ENCODE measurements around the gene ZNF205. TPM values are rescaled to one million over a fixed set of nuclear protein-coding genes. Genes with fewer than 3 reads are reported as not detected.

Gene ZNF205
- total and polyA plus RNA-seq, 9 of the 15 experiments (the other 6 are each of a cell fraction or from before 2014, with no cell fraction given): 2.4 to 11.8 (median 5.1) TPM; not detected in 2

DNA sequence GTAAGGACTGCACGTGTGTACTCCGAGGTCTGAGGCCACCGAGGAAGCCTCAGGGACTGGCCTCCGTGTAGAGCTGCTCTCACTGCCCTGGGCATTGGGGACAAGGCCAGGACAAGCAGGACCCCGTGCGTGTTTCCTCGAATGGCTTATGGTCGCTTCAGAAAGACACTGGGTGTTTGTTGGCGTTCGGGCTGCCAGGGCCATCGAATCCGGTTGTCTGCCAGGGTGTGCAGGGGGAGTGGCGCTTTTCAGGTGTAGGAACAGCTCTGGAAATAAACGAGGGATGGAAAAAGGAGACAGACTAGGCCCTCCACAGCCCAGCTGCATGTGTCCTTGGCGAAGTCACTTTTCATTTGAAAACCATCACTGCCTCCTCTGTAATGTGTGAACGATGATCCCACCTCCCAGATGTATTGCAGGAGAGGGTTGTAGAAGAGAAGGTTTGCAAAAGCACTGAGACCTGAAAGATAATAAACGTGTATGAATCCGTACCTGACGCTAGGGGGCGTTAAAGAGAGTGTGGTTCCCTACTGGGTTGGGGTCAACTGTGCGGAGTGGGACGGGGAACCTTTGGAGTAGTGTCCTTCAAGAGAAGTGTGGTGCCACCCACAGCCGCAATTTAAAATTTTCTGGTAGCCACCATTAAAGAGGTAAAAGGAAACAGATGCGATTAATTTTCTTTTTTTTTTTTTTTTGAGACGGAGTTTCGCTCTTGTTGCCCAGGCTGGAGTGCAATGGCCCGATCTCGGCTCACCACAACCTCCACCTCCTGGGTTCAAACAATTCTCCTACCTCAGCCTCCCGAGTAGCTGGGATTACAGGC is 11.2 kb upstream of the ZNF205 start (continued):
- TF ChIP-seq, protein P1, sequence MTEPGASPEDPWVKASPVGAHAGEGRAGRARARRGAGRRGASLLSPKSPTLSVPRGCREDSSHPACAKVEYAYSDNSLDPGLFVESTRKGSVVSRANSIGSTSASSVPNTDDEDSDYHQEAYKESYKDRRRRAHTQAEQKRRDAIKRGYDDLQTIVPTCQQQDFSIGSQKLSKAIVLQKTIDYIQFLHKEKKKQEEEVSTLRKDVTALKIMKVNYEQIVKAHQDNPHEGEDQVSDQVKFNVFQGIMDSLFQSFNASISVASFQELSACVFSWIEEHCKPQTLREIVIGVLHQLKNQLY (CRISPR knock-in tag; conservative IDR thresholded peaks at IDR 0.05): 0 out of 4 replicates have a peak, but pooled peaks of 1 of the 2 experiments have one; percentile 65
- TF ChIP-seq ZFP36 (IDR thresholded peaks at IDR 0.05; ENCODE audit: low read depth, low read length, partially characterized antibody) (no peak), PRPF4 (IDR thresholded peaks at IDR 0.05; ENCODE audit: insufficient read depth, low read depth, low read length, poor library complexity, severe bottlenecking) (no peak), BRD9 (IDR thresholded peaks at IDR 0.05; ENCODE audit: low read depth, partially characterized antibody) (peak; percentile 36), RBFOX2 (IDR thresholded peaks at IDR 0.05; ENCODE audit: low read depth, low read length) (0 out of 2 replicates have a peak, but pooled peaks have one; percentile 32), ZBED1 (IDR thresholded peaks at IDR 0.05) (no peak), RBM17 (IDR thresholded peaks at IDR 0.05; ENCODE audit: borderline replicate concordance, low read depth, low read length) (no peak), ZNF253 (CRISPR knock-in tag; conservative IDR thresholded peaks at IDR 0.05) (no peak), ZFX (CRISPR knock-in tag; IDR thresholded peaks at IDR 0.05) (0 out of 2 replicates have a peak, but pooled peaks have one; percentile 36)
- TF ChIP-seq, protein P2, sequence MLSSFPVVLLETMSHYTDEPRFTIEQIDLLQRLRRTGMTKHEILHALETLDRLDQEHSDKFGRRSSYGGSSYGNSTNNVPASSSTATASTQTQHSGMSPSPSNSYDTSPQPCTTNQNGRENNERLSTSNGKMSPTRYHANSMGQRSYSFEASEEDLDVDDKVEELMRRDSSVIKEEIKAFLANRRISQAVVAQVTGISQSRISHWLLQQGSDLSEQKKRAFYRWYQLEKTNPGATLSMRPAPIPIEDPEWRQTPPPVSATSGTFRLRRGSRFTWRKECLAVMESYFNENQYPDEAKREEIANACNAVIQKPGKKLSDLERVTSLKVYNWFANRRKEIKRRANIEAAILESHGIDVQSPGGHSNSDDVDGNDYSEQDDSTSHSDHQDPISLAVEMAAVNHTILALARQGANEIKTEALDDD (IDR thresholded peaks at IDR 0.05): no peak
- TF ChIP-seq, protein P3, sequence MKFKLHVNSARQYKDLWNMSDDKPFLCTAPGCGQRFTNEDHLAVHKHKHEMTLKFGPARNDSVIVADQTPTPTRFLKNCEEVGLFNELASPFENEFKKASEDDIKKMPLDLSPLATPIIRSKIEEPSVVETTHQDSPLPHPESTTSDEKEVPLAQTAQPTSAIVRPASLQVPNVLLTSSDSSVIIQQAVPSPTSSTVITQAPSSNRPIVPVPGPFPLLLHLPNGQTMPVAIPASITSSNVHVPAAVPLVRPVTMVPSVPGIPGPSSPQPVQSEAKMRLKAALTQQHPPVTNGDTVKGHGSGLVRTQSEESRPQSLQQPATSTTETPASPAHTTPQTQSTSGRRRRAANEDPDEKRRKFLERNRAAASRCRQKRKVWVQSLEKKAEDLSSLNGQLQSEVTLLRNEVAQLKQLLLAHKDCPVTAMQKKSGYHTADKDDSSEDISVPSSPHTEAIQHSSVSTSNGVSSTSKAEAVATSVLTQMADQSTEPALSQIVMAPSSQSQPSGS (CRISPR knock-in tag; IDR thresholded peaks at IDR 0.05): no peak
- TF ChIP-seq, protein P4, sequence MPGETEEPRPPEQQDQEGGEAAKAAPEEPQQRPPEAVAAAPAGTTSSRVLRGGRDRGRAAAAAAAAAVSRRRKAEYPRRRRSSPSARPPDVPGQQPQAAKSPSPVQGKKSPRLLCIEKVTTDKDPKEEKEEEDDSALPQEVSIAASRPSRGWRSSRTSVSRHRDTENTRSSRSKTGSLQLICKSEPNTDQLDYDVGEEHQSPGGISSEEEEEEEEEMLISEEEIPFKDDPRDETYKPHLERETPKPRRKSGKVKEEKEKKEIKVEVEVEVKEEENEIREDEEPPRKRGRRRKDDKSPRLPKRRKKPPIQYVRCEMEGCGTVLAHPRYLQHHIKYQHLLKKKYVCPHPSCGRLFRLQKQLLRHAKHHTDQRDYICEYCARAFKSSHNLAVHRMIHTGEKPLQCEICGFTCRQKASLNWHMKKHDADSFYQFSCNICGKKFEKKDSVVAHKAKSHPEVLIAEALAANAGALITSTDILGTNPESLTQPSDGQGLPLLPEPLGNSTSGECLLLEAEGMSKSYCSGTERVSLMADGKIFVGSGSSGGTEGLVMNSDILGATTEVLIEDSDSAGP (CRISPR knock-in tag; IDR thresholded peaks at IDR 0.05): no peak
- TF ChIP-seq, protein P5, sequence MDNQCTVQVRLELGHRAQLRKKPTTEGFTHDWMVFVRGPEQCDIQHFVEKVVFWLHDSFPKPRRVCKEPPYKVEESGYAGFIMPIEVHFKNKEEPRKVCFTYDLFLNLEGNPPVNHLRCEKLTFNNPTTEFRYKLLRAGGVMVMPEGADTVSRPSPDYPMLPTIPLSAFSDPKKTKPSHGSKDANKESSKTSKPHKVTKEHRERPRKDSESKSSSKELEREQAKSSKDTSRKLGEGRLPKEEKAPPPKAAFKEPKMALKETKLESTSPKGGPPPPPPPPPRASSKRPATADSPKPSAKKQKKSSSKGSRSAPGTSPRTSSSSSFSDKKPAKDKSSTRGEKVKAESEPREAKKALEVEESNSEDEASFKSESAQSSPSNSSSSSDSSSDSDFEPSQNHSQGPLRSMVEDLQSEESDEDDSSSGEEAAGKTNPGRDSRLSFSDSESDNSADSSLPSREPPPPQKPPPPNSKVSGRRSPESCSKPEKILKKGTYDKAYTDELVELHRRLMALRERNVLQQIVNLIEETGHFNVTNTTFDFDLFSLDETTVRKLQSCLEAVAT (IDR thresholded peaks at IDR 0.05): peak in 1 of 2 experiments; percentile 52; a peak in 1 of 4 replicates
- TF ChIP-seq, protein P6, sequence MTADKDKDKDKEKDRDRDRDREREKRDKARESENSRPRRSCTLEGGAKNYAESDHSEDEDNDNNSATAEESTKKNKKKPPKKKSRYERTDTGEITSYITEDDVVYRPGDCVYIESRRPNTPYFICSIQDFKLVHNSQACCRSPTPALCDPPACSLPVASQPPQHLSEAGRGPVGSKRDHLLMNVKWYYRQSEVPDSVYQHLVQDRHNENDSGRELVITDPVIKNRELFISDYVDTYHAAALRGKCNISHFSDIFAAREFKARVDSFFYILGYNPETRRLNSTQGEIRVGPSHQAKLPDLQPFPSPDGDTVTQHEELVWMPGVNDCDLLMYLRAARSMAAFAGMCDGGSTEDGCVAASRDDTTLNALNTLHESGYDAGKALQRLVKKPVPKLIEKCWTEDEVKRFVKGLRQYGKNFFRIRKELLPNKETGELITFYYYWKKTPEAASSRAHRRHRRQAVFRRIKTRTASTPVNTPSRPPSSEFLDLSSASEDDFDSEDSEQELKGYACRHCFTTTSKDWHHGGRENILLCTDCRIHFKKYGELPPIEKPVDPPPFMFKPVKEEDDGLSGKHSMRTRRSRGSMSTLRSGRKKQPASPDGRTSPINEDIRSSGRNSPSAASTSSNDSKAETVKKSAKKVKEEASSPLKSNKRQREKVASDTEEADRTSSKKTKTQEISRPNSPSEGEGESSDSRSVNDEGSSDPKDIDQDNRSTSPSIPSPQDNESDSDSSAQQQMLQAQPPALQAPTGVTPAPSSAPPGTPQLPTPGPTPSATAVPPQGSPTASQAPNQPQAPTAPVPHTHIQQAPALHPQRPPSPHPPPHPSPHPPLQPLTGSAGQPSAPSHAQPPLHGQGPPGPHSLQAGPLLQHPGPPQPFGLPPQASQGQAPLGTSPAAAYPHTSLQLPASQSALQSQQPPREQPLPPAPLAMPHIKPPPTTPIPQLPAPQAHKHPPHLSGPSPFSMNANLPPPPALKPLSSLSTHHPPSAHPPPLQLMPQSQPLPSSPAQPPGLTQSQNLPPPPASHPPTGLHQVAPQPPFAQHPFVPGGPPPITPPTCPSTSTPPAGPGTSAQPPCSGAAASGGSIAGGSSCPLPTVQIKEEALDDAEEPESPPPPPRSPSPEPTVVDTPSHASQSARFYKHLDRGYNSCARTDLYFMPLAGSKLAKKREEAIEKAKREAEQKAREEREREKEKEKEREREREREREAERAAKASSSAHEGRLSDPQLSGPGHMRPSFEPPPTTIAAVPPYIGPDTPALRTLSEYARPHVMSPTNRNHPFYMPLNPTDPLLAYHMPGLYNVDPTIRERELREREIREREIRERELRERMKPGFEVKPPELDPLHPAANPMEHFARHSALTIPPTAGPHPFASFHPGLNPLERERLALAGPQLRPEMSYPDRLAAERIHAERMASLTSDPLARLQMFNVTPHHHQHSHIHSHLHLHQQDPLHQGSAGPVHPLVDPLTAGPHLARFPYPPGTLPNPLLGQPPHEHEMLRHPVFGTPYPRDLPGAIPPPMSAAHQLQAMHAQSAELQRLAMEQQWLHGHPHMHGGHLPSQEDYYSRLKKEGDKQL (CRISPR knock-in tag; IDR thresholded peaks at IDR 0.05; ENCODE audit: borderline replicate concordance): no peak
